OCI-LY3 (cell line): ENCODE measurements around the gene FBN2.

Experiments
- H2AFZ ChIP-seq: fragments of 200-600, 300-600 bp; shearing (Covaris generic); 2 replicates; pipeline ENCODE4 v1.6.0; 2014; ENCODE audit warnings: antibody characterized with exemption, low read depth, low read length
- H3K27ac ChIP-seq: fragments of 200-600, 300-600 bp; sonication (generic); 2 replicates; pipeline ENCODE4 v1.5.1; 2014; ENCODE audit warnings: mild to moderate bottlenecking, low read length, moderate library complexity, mixed read lengths
- H3K27me3 ChIP-seq: fragments of 200-600, 300-600 bp; sonication (generic); 2 replicates; pipeline ENCODE4 v1.6.1; 2014; ENCODE audit warnings: low read depth, low read length, mixed read lengths
- H3K36me3 ChIP-seq: fragments of 200-600, 300-600 bp; sonication (generic); replicated peaks from 2 replicates; pipeline ENCODE3; 2014; ENCODE audit warnings: low read depth, low read length, mixed read lengths
- H3K4me1 ChIP-seq: fragments of 300-600, 200-600 bp; sonication (generic); 2 replicates; pipeline ENCODE4 v1.6.1; 2014; ENCODE audit warnings: low read length, mixed read lengths
- H3K4me2 ChIP-seq: fragments of 200-600, 300-600 bp; sonication (generic); 2 replicates; pipeline ENCODE4 v1.6.1; 2014; ENCODE audit warnings: low read length, mixed read lengths
- H3K4me3 ChIP-seq: fragments of 300-600, 200-600 bp; sonication (generic); 2 replicates; pipeline ENCODE4 v1.5.1; 2014; ENCODE audit warnings: antibody characterized with exemption, mild to moderate bottlenecking, low read length, moderate library complexity
- H3K79me2 ChIP-seq: fragments of 300-600, 200-600 bp; shearing (Covaris generic); 2 replicates; pipeline ENCODE4 v1.6.1; 2014; ENCODE audit warnings: mild to moderate bottlenecking, low read length, mixed read lengths
- H3K9ac ChIP-seq: fragments of 300-600, 200-600 bp; shearing (Covaris generic); 2 replicates; pipeline ENCODE4 v1.6.0; 2014; ENCODE audit warnings: mild to moderate bottlenecking, low read length, moderate library complexity
- H3K9me3 ChIP-seq: fragments of 200-600, 300-600 bp; shearing (Covaris generic); 2 replicates; pipeline ENCODE4 v1.6.1; 2014; ENCODE audit warnings: low read length, mixed read lengths; ENCODE audit not compliant: insufficient read depth
- H4K20me1 ChIP-seq: fragments of 200-600, 300-600 bp; sonication (generic); 2 replicates; pipeline ENCODE4 v1.6.1; 2016; ENCODE audit warnings: low read length, mixed read lengths; ENCODE audit not compliant: insufficient read depth
- CTCF ChIP-seq: fragments of 200-600, 300-600 bp; sonication (generic); IDR thresholded peaks from 2 replicates; pipeline ENCODE4 v1.5.1; 2014; ENCODE audit warnings: antibody characterized with exemption, low read length, low read depth
- EZH2phosphoT487 ChIP-seq: fragments of 200-600 bp; shearing (Covaris generic); IDR thresholded peaks from 2 replicates; pipeline ENCODE4 v1.6.1; 2018; ENCODE audit warnings: antibody characterized with exemption, mixed run types, low read depth

FBN2 gene

DNA sequence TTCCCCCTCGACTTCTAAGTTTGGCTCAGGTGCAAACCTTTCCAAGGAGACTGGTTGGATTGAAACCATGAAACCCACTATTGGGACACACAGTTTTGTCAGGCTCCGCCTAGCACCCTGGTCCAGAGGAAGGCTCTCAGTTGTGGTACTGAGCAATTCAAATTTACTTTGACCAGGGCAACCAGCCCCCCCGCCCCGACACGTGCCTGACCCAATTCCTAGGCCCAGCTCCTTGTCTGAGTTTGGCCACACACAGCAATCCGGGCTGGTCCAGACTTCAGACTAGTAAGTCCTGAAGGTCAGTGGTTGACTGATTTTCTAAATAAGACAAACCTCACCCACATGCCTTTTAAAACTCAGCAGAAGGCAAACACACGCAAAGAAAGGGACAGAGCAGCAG, 321.8 kb downstream of the FBN2 start:
- Histone ChIP-seq H3K4me1 (peaks cover 8% of the 10 kb centered on the region), H3K4me3 (no peak overlapping the region), H4K20me1 (no peaks in the 10 kb centered on the region), H3K9ac (no peak overlapping the region), H3K9me3 (no peaks in the 10 kb centered on the region), H3K79me2 (no peaks in the 10 kb centered on the region), H3K27me3 (no peaks in the 10 kb centered on the region), H3K4me2 (no peak overlapping the region), H2AFZ (no peak overlapping the region), H3K36me3 (no peaks in the 10 kb centered on the region), H3K27ac (no peak overlapping the region)
- TF ChIP-seq EZH2phosphoT487 (no peak), CTCF (no peak)

- H3K36me3 ChIP-seq = no peaks in the 10 kb centered on the region
- peak overlapping the region; percentile 9; the same call in 1 of the 2 replicates for H2AFZ ChIP-seq
- no peaks in the 10 kb centered on the region for H3K27me3 ChIP-seq
- H3K9me3 ChIP-seq = no peaks in the 10 kb centered on the region
- no peaks in the 10 kb centered on the region for H3K79me2 ChIP-seq
- H4K20me1 ChIP-seq = no peaks in the 10 kb centered on the region
- peak overlapping the region; percentile 32; the same call in 1 of the 2 replicates for H3K4me3 ChIP-seq
- no peak overlapping the region for H3K9ac ChIP-seq
- peaks cover 8% of the 10 kb centered on the region for H3K4me1 ChIP-seq
- H3K4me2 ChIP-seq = peak overlapping the region; percentile 54
- TF ChIP-seq CTCF (no peak), EZH2phosphoT487 (no peak)
- no peak overlapping the region for H3K27ac ChIP-seq
These were observed 324.2 kb downstream of the FBN2 start for GRCh38 chr5:128213833-128214232.

DNA sequence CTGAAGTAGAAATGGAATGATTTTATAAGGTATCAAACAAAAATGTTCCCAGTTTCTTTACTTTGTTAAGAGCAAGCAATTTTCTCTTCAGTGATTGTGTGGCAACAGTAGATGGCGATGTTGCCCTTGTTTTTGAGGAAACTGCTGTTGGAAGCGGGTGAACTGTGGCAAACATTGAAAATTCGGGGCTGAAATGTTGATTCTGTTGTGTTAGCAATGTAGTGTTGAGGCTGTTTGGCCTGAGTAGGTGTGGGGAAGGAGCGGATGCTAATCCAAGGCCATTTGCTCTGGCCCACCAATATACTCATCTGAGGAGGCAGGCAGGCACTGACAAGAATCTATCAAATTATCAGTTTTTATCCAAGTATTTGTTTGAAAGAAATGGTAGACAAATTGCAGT, 324.7 kb downstream of the FBN2 start:
- Histone ChIP-seq H2AFZ (peak overlapping the region; percentile 9; the same call in 1 of the 2 replicates), H3K36me3 (no peaks in the 10 kb centered on the region), H3K9ac (no peak overlapping the region), H3K27ac (no peak overlapping the region), H3K9me3 (no peaks in the 10 kb centered on the region), H3K4me1 (peaks cover 8% of the 10 kb centered on the region), H4K20me1 (no peaks in the 10 kb centered on the region), H3K27me3 (no peaks in the 10 kb centered on the region), H3K4me3 (peak overlapping the region; percentile 32), H3K4me2 (peak overlapping the region; percentile 54), H3K79me2 (no peaks in the 10 kb centered on the region)
- TF ChIP-seq EZH2phosphoT487 = no peak
- TF ChIP-seq CTCF = peak; percentile 81

GRCh38 chr5:128212191-128212806, 325.7 kb downstream of the FBN2 start:
- Histone ChIP-seq H2AFZ (no peak overlapping the region), H3K4me1 (peaks cover 8% of the 10 kb centered on the region), H3K27ac (no peak overlapping the region)

More at GRCh38 chr5:128212191-128212806, 325.7 kb downstream of the FBN2 start:
- H3K9me3 ChIP-seq = no peaks in the 10 kb centered on the region
- no peak overlapping the region for H3K4me2 ChIP-seq
- no peaks in the 10 kb centered on the region for H4K20me1 ChIP-seq
- no peak overlapping the region for H3K9ac ChIP-seq
- no peaks in the 10 kb centered on the region for H3K79me2 ChIP-seq
- H3K4me3 ChIP-seq = no peak overlapping the region
- no peaks in the 10 kb centered on the region for H3K27me3 ChIP-seq
- no peaks in the 10 kb centered on the region for H3K36me3 ChIP-seq
- no peak for TF ChIP-seq CTCF
- no peak for TF ChIP-seq EZH2phosphoT487
